CD4-positive, alpha-beta T cell treated with Interferon alpha-2 for 1 hour (primary cell): ENCODE data around the gene CCDC78.

Experiments used
- DNase-seq, 2 donors: peaks; one replicate each; pipeline ENCODE4 v3.0.0-alpha.2; 2020 to 2022

CCDC78 gene

GRCh38 chr16:726438-727290 lies at the start of gene CCDC78, which contains the start of gene HAGHL:
TSS of gene CCDC78 (minus strand) at chr16:726443. CDS start at chr16:726367, 76 bp downstream.
TSS of gene HAGHL (plus strand) at chr16:727106. CDS start at chr16:727510, 404 bp downstream.
- DNase-seq, result peak; percentile 58 to 76

- no peak for DNase-seq
Measured at GRCh38 chr16:775236-775796, 49.1 kb upstream of the CCDC78 start.

- no peak for DNase-seq
Measured at GRCh38 chr16:774086-775001, 48.1 kb upstream of the CCDC78 start.

- DNase-seq, result no peak
Measured at GRCh38 chr16:772959-773358, 46.7 kb upstream of the CCDC78 start.

- no peak for DNase-seq
Measured at GRCh38 chr16:770411-770810, 44.2 kb upstream of the CCDC78 start.

- no peak for DNase-seq
Measured at GRCh38 chr16:769934-770333, 43.7 kb upstream of the CCDC78 start.

- no peak for DNase-seq
Measured at GRCh38 chr16:769184-769784, 43.0 kb upstream of the CCDC78 start.

- DNase-seq, result no peak
Measured at GRCh38 chr16:768428-768827, 42.2 kb upstream of the CCDC78 start.

GRCh38 chr16:767743-768235 lies 41.5 kb upstream of the CCDC78 start:
- no peak for DNase-seq

- no peak for DNase-seq
Measured at GRCh38 chr16:766820-767640, 40.8 kb upstream of the CCDC78 start.

GRCh38 chr16:766008-766819 lies 40.0 kb upstream of the CCDC78 start:
- no peak for DNase-seq

GRCh38 chr16:765488-765865 lies 39.2 kb upstream of the CCDC78 start:
- no peak for DNase-seq

GRCh38 chr16:764848-765487 lies 38.7 kb upstream of the CCDC78 start:
- no peak for DNase-seq

GRCh38 chr16:764184-764750 lies 38.0 kb upstream of the CCDC78 start:
- DNase-seq, result no peak

GRCh38 chr16:763369-764183 lies 37.3 kb upstream of the CCDC78 start:
- no peak for DNase-seq

GRCh38 chr16:762595-763268 lies 36.5 kb upstream of the CCDC78 start:
- DNase-seq, result no peak

- no peak for DNase-seq
Measured at GRCh38 chr16:761625-762513, 35.6 kb upstream of the CCDC78 start.
